OCI-LY1 (cell line): ENCODE data around the gene COQ9.

Experiments
- EZH2 ChIP-seq: fragments of 200-600 bp; sonication (generic), shearing (Covaris generic); IDR thresholded peaks from 2 replicates; pipeline ENCODE4 v1.8.0; 2017; ENCODE audit warnings: borderline replicate concordance, mixed run types, mild to moderate bottlenecking, antibody characterized with exemption, low read length, moderate library complexity, mixed read lengths
- TF ChIP-seq, protein P1 (sequence below): fragments of 200-600 bp; sonication (generic), shearing (Covaris generic); IDR thresholded peaks from 2 replicates; pipeline ENCODE4 v1.5.1; 2017; ENCODE audit warnings: mild to moderate bottlenecking, antibody characterized with exemption, low read length, moderate library complexity, mixed read lengths

DNA sequence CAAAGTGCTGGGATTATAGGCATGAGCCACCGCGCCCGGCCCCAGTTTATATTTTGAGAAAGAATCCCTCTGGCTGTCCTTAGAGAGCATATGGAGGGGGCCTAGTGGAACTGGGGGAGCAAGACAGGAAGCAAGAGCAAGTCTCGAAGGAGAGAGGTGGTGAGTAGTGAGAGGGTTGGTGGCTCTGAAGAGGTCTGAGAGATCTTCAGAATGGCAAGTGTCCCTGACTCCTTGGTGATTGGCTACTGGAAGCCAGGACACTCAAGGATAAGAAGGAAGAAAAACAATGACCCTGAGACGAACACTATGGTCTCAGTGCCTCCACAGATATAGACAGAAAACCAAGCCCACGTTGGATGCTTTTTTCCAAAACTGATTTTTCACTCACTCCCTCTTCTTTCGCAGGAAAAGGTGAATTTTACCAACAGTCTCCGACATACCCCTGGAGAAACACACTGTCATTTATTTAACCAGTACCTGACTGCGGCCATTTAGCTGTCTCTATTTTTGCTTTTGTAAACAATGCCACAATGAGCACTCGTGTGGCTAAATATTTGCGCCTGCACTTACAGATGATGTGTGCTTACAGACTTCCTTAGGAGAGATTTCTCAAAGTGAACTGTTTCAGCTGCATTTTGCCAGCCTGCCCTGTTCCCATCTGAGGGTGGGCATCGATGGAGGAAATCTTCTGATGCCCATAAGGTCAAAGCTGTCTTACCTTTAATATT lies 54.9 kb downstream of the COQ9 start:
- TF ChIP-seq, protein P1, sequence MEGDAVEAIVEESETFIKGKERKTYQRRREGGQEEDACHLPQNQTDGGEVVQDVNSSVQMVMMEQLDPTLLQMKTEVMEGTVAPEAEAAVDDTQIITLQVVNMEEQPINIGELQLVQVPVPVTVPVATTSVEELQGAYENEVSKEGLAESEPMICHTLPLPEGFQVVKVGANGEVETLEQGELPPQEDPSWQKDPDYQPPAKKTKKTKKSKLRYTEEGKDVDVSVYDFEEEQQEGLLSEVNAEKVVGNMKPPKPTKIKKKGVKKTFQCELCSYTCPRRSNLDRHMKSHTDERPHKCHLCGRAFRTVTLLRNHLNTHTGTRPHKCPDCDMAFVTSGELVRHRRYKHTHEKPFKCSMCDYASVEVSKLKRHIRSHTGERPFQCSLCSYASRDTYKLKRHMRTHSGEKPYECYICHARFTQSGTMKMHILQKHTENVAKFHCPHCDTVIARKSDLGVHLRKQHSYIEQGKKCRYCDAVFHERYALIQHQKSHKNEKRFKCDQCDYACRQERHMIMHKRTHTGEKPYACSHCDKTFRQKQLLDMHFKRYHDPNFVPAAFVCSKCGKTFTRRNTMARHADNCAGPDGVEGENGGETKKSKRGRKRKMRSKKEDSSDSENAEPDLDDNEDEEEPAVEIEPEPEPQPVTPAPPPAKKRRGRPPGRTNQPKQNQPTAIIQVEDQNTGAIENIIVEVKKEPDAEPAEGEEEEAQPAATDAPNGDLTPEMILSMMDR = no peak
- TF ChIP-seq EZH2 = no peak
